Measurements from ENCODE around the gene CA11. TPM values are rescaled to one million over a fixed set of nuclear protein-coding genes. Genes with fewer than 3 reads are reported as not detected.
A peak's percentile ranks its signal among the peaks of the same experiment; 100 is the strongest.

CA11 gene
- total RNA-seq, 1 experiment from 2014 or later, result 12.6 TPM

GRCh38 chr19:48614436-48615230 is 31.4 kb downstream of the CA11 start, which contains the start of gene FAM83E:
Gene FAM83E (minus strand): TSS chr19:48615076. CDS start chr19:48613372, 1,704 bp downstream.
- Histone ChIP-seq H3K9me3 (ENCODE audit: control insufficient read depth, insufficient read depth, low read depth, low read length) (no peaks in the 10 kb centered on the region), H3K36me3 (ENCODE audit: control insufficient read depth, insufficient read depth, low read length) (peaks cover 11% of the 10 kb centered on the region), H3K4me3 (ENCODE audit: low read depth in 2 of 2, low read length in 2 of 2) (no peak within 1 kb of the TSS), H3K27ac (ENCODE audit: low read length) (peak within 1 kb of the TSS; percentile 23; the same call in 1 of the 2 replicates), H3K27me3 (ENCODE audit: control insufficient read depth, insufficient read depth, low read length) (no peaks in the 10 kb centered on the region), H3K4me1 (ENCODE audit: control insufficient read depth, insufficient read depth, low read length) (peaks cover 35% of the 10 kb centered on the region)
- CTCF ChIA-PET, result no interaction called here
- no TSS peak for BruUV-seq (replicated peaks)
- no peak for DNase-seq (ENCODE audit: low read depth, low spot score)
- POLR2A ChIA-PET, result interaction anchor here (0.6 kb wide), 1 partner anchor 397 kb away, joined by 3 read pairs; no protein-coding TSS in a partner anchor
- in situ Hi-C loops (cut with HindIII; ENCODE audit: low pct_unique_long_range_greater_than_20kb, low sequenced_read_pairs), result no loop called here
- intact Hi-C loops (cut with micrococcal nuclease; ENCODE audit: unreplicated experiment), result no loop called here
- ATAC-seq, result no peak
- TF ChIP-seq REST (IDR thresholded peaks at IDR 0.05; ENCODE audit: insufficient read depth in 1 of 2, low read depth in 2 of 2, low read length in 1 of 2) (no peak), TCF7L2 (IDR thresholded peaks at IDR 0.05; ENCODE audit: low read depth, low read length) (no peak), SIN3A (IDR thresholded peaks at IDR 0.05; ENCODE audit: borderline replicate concordance, insufficient read depth, low read depth, low read length) (0 out of 2 replicates have a peak, but pooled peaks have one; percentile 42), POLR2AphosphoS5 (IDR thresholded peaks at IDR 0.05; ENCODE audit: low read depth, low read length) (no peak; the same call in 1 of the 2 replicates)
- TF ChIP-seq, protein P1, sequence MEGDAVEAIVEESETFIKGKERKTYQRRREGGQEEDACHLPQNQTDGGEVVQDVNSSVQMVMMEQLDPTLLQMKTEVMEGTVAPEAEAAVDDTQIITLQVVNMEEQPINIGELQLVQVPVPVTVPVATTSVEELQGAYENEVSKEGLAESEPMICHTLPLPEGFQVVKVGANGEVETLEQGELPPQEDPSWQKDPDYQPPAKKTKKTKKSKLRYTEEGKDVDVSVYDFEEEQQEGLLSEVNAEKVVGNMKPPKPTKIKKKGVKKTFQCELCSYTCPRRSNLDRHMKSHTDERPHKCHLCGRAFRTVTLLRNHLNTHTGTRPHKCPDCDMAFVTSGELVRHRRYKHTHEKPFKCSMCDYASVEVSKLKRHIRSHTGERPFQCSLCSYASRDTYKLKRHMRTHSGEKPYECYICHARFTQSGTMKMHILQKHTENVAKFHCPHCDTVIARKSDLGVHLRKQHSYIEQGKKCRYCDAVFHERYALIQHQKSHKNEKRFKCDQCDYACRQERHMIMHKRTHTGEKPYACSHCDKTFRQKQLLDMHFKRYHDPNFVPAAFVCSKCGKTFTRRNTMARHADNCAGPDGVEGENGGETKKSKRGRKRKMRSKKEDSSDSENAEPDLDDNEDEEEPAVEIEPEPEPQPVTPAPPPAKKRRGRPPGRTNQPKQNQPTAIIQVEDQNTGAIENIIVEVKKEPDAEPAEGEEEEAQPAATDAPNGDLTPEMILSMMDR (IDR thresholded peaks at IDR 0.05), result no peak

DNA sequence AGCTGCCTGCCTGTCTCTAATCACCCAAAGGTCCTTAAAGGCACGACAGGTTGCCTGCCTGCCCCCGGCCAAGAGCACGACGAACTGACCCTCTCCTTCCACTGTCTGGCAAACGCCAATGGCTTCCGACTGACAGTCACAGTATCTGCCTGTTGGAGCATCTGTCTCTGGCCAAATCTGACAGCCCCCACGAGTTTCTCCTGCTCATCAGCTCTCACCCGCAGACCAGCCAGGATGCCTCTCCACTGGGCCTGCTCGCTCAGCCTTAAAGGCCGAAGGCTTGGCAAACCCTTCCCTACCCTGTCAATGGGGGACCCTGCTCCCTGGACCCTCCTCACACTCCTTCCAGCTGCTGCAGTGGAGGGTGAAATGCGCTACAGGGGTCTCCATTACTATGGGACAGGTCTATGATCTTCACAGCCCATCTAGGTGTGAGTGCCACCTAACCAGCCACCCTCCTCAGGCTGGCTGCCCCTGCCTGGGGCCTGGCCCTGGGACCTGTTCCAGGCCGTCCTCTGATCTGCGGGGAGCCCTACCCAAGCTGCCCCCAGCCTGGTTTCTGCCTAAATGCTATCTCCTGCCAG is 32.0 kb downstream of the CA11 start:
- 0 out of 2 replicates have a peak overlapping the region, but pooled peaks have one; percentile 23 for H3K27ac ChIP-seq (ENCODE audit: low read length)
- H3K4me3 ChIP-seq (ENCODE audit: low read depth in 2 of 2, low read length in 2 of 2), result no peak overlapping the region
- peaks cover 38% of the 10 kb centered on the region for H3K4me1 ChIP-seq (ENCODE audit: control insufficient read depth, insufficient read depth, low read length)
- in situ Hi-C loops (cut with HindIII; ENCODE audit: low pct_unique_long_range_greater_than_20kb, low sequenced_read_pairs) (no loop called here), intact Hi-C loops (cut with micrococcal nuclease; ENCODE audit: unreplicated experiment) (no loop called here)
- no TSS peak for BruUV-seq (replicated peaks)
- H3K9me3 ChIP-seq (ENCODE audit: control insufficient read depth, insufficient read depth, low read depth, low read length), result no peaks in the 10 kb centered on the region
- no peak for DNase-seq (ENCODE audit: low read depth, low spot score)
- H3K36me3 ChIP-seq (ENCODE audit: control insufficient read depth, insufficient read depth, low read length), result peaks cover 11% of the 10 kb centered on the region
- ChIA-PET POLR2A (no interaction called here), CTCF (no interaction called here)
- TF ChIP-seq POLR2AphosphoS5 (IDR thresholded peaks at IDR 0.05; ENCODE audit: low read depth, low read length) (no peak), TCF7L2 (IDR thresholded peaks at IDR 0.05; ENCODE audit: low read depth, low read length) (no peak)
- ATAC-seq, result peak; percentile 17; the same call in 1 of the 2 replicates
- no peaks in the 10 kb centered on the region for H3K27me3 ChIP-seq (ENCODE audit: control insufficient read depth, insufficient read depth, low read length)
